ENCODE data around the gene GATD1.

- TF ChIP-seq CTCF (IDR thresholded peaks at IDR 0.05; ENCODE audit: low read length): no peak
- no peak for TF ChIP-seq EZH2 (optimal IDR thresholded peaks at IDR 0.05; ENCODE audit: low read depth, low read length)
- TF ChIP-seq EZH2phosphoT487 (IDR thresholded peaks at IDR 0.05; ENCODE audit: low read length): no peak
These were observed 2.0 kb upstream of the GATD1 start for GRCh38 chr11:778976-779954.

Measured in MM.1S (cell line).